Stimulated activated CD4-positive, alpha-beta T cell treated with anti-CD3 and anti-CD28 coated beads, TNF-alpha, amount 100 ng/mL, for 4 hours (primary cell): ENCODE measurements around the gene ARHGAP27.

Experiments used
- DNase-seq, 3 experiments: peaks; one replicate each; pipeline ENCODE4 v3.0.0-alpha.2; 2020; ENCODE audit warnings: low read depth in 3 of 3

Gene ARHGAP27

DNA sequence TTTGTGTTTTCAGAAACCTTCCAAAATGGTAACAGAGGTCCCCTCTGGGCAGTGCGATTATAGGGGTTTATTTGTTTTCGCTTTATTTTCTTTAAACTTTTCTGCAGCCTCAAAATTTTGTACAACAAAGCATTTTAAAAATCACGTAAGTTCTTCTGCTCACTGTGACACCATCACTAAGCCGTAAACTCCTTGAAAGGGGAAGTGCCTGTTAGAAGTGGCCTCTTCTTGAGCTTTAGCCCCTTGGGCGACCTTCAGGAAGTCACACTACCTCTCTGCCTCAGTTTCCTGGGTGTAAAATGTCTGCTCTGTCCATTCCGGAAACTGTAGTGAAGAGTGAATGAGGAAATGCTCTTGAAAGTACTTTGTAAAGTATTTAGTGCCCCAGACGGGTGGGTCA is 26.6 kb downstream of the ARHGAP27 start:
- DNase-seq: no peak

- no peak for DNase-seq
Observed at GRCh38 chr17:45405250-45406086, 27.2 kb downstream of the ARHGAP27 start.

DNA sequence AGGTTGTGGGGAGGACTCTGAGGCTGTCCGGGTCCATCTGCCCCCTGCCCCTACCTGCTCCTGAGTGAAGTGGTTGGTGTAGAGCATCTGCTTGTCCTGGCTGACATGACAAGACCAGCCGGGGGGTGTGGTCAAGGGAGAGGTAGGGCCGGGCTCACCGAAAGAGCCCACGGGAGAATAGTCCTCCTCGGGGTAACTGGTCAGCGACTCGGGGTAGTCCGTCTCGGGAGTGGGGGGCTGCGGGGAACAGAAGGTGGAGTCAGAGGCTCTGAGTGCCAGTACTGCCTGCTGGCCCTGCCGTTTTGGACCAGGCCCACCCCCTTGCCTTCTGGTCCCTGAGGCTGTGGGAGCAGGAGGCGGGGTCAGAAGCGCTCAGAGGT is 27.8 kb downstream of the ARHGAP27 start:
- no peak for DNase-seq

DNA sequence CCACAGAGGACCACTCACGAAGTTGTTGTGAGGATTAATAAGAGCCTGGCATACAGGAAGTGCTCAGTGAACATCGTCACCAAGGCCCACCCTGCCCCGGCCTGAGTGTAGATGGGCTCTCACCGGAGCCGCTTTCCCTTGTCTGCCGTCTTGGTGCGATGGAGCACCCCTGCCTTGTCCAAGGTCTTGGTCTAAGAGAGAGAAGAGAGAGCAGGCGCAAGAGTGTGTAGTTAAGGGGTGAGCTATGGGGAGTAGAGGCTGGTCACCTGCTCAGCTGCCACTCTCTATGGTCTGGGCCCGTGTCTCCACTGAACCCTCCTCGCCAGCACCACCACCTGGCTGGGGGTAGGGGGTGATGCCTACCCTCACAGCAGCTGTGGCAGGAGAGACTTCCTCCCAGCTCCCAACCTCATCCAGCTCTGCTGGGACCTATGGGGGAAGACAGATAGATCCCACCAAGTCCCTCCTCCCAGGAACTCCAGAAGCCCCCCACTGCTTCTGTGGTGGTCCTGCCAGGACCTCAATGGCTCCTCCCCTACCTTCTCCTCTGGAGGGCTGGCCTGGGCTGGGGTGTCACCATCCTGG is 28.7 kb downstream of the ARHGAP27 start:
- no peak for DNase-seq

- no peak for DNase-seq
Observed at GRCh38 chr17:45402916-45403315, 29.8 kb downstream of the ARHGAP27 start.

DNA sequence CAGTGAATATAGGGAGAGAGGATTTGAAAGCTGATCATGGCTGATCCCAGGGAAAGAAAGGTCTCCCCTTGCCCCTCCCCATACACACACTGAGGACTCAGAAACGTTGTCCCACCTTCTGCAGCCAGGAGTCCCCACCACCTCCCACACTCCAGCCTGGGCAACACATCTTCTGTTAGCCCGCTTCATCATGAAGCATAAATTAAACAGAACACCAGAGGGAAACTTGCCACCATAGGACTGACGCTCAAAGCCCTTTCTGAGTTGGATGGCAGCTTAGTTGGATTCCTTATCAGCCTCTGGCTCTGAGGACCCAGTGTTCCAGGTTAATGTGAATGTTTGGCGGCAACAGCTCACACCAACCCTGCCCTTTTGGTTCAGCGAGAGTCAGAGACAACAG is 33.9 kb downstream of the ARHGAP27 start:
- DNase-seq: no peak

GRCh38 chr17:45397796-45398195 is 34.9 kb downstream of the ARHGAP27 start:
- DNase-seq: no peak

DNA sequence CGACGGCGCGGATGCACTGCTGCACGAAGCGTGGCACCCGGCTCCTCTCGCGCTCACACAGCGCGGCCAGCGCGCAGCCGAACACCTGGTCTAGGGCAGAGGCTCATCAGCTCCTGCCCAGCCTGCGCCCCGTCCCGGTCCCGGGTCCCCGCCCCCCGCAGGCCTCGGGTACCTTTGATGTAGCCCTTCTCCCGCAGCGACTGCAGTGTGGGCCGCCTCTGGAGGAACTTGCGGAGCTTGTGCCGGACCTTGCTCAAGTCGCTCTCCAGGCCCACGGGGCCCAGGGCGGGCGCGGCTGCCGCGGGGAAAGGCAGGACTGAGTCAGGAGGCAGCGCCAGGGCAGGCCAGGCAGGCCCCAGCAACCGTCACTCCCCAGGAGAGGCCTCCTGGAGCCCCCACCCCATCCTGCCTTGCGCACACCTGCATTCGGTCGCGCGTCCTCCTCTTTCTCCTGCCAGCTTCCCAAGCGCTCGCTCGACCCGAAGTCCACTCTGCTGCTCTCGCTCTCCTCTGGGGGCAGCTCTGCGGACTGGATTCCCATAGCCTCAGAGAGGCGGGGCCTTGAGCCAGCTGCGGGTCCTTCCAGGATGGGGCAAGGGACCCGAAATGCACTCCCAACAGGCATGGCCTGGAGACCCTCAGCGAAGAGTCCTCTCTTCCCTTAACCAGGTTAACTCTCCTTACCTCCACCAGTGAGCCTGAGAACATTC is 36.0 kb downstream of the ARHGAP27 start:
- DNase-seq: no peak

- DNase-seq: no peak
Observed at GRCh38 chr17:45395569-45396415, 36.9 kb downstream of the ARHGAP27 start.

DNA sequence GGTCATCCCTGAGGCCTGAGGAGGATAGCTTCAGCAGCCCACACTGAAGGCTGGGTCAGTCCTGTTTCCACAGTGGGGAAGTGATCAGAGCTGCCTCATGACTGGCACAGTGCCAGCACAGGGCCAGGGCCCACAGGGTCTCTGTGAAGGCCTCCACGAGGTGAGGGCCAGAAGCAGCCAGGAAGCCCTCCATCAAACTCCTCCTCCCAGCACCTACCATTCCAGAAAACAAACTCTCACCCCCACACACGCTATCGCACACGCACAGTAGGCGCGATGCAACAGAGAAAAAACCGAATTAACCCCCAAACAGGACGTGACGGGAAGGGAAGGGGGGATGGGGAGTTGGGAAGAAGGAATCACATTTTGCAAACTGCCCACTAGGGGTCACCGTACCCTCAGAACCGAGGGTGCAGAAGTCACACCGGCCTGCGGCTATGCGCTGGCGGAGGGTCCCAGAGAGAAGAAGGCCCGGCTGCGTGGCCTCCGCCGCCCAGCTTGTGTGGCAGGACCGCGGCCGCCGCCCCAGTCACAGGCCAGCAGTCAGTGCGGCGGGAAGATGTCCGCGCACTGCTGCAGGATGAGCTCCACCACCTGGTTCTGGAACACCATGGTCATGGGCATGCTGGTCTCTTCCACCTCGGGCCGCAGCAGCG is 37.6 kb downstream of the ARHGAP27 start:
- DNase-seq: peak in 1 of 3 experiments; percentile 18

DNA sequence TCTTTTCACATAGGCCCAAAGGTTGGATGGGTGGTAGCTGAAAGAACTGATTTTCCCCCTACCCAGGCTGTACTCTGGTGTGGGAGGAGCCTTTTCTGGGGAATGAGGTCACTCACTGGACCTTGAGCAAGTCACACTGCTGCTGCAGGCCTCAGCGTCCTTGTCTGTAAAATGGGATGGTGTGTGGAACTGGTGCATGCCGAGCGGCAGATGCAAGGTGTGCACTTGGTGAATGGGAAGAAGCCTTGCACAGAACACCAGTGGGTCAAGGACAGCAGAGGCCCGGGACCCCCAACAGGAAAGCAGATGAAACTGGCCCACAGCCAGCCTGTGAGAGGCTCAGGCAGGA is 38.1 kb downstream of the ARHGAP27 start:
- no peak for DNase-seq

DNA sequence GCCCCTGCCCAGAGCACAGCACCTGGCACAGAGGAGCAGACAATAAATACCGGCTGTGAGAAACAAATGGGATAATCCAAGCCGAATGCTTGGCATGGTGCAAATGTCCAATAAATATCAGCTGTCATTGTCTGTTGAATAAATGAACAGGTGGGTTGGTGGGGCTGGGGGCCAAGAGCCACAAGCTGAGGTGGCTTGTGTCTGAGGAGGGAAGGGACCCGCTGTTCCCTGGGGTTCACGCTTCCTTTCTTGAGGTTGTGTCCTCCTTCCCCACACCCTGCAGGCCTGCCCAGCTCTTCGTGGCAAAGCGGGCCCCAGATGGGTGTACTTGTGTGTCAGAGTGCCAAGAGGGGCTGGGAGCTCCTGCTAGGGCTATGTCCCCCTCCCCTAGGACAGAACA is 38.6 kb downstream of the ARHGAP27 start:
- no peak for DNase-seq

GRCh38 chr17:45393411-45393810 is 39.3 kb downstream of the ARHGAP27 start:
- DNase-seq: no peak

DNA sequence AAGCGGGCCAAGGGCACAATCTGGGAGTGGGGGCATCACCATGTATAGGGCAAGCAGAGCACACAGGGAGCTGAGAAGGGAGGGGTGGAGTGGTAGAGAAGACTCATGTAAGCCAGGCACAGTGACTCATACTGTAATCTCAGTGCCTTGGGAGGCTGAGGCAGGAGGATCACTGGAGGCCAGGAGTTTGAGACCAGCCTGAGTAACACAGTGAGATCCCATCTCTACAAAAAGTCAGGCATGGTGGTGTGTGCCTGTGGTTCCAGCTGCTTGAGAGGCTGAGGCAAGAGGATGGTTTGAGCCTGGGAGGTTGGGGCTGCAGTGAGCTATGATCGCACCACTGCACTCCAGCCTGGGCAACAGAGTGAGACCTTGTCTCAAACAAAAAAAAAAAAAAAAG is 40.8 kb downstream of the ARHGAP27 start:
- DNase-seq: no peak

- DNase-seq: no peak
Observed at GRCh38 chr17:45391291-45391690, 41.4 kb downstream of the ARHGAP27 start.

DNA sequence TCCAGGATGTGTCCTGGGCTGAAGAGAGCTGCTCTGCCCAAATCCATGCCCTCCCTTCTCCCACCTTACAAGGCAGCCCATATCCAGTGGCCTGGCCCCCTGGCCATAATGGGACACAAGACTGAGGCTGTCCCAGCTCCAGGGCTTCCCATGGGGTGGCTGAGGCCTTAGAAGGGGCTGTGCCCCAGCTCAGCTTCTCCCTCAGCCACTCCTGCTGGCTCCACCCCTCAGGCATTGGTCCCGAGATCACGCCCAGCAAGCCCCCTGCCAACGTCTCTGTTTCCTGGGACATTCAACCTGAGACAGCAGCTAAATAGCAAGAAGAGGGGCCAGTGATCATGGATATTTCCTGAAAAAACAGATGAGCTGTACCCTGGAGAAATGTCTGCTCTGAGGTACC is 43.3 kb downstream of the ARHGAP27 start:
- DNase-seq: no peak

GRCh38 chr17:45388604-45389325 is 43.9 kb downstream of the ARHGAP27 start:
- no peak for DNase-seq

- DNase-seq: no peak
Observed at GRCh38 chr17:45387739-45388138, 44.9 kb downstream of the ARHGAP27 start.

DNA sequence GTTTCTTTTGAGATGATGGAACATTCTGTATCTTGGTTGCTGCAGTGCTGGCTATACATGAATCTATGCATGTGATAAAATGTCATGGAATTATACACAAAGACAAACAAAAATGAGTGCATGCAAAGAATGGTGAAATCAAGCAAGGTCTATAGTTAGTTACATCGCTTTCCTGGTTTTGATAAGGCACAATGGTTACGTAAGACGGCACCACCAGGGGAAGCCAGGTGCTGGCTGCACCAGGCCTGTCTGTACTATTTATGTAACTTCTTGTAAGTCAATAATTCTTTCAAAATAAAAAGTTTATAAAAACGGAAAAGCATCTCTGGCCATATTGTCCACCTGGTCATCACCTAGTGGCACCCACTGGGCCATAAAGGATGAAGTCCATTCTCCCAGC is 46.5 kb downstream of the ARHGAP27 start:
- DNase-seq: no peak

DNA sequence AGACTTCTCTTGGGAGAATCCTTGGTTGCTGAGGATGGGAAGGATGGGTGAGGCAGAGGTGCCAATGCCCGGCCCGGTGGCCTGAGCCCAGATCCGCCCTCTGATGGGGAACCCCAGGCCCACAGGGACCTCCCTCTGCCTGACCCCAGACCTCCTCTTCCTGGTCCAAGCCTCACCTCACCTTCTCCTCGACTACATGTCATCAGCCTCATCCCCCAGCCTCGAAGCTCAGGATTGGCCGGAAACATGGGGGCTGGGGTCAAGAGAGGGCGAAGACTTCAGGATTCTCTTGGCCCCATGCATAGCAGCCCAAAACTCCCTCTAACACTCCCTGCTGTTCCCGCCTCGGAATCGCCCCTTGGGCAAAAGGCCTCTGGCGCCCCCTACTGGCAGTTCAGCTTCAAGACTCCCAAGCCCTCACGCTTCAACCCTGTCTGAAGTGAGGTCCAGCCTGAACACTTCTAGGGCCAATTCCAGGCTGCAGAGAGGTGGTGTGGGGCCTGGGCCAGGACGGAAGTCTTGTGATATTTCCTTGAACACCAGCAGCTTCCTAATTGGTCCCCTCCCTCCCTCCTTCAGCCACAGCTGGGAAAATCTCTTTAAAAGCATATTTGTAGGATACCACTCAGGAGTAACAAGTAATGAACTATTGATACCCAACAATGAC is 47.2 kb downstream of the ARHGAP27 start:
- peak; percentile 76 to 96 (median 87) for DNase-seq
